ENCODE results near the gene AUTS2.

AUTS2 gene

GRCh38 chr7:70402069-70402468 lies 803.8 kb downstream of the AUTS2 start:
- no peak overlapping the region for H3K9ac ChIP-seq (ENCODE audit: insufficient read length, low read depth)
- no peaks in the 10 kb centered on the region for H3K36me3 ChIP-seq (ENCODE audit: insufficient read depth, insufficient read length, low read length)
- no peaks in the 10 kb centered on the region for H3K4me1 ChIP-seq (ENCODE audit: insufficient read depth, insufficient read length)
- H3K4me3 ChIP-seq (ENCODE audit: insufficient read length, low read depth): no peak overlapping the region
- no peaks in the 10 kb centered on the region for H3K27me3 ChIP-seq (ENCODE audit: insufficient read depth, insufficient read length)
- no peak for TF ChIP-seq YY1 (IDR thresholded peaks at IDR 0.05; ENCODE audit: insufficient read depth, insufficient read length)
- TF ChIP-seq ZNF274 (IDR thresholded peaks at IDR 0.05; ENCODE audit: low read depth, low read length): no peak
- no peak for TF ChIP-seq SUZ12 (IDR thresholded peaks at IDR 0.05; ENCODE audit: extremely low read depth, insufficient read depth, insufficient read length)
- H3K9me3 ChIP-seq (ENCODE audit: insufficient read depth, low read length): no peaks in the 10 kb centered on the region
- no peak for DNase-seq (ENCODE audit: low read depth, low spot score)

- H3K9ac ChIP-seq (ENCODE audit: insufficient read length, low read depth): no peak overlapping the region
- H3K36me3 ChIP-seq (ENCODE audit: insufficient read depth, insufficient read length, low read length): no peaks in the 10 kb centered on the region
- H3K9me3 ChIP-seq (ENCODE audit: insufficient read depth, low read length): no peaks in the 10 kb centered on the region
- H3K27me3 ChIP-seq (ENCODE audit: insufficient read depth, insufficient read length): no peaks in the 10 kb centered on the region
- TF ChIP-seq YY1 (IDR thresholded peaks at IDR 0.05; ENCODE audit: insufficient read depth, insufficient read length) (no peak), SUZ12 (IDR thresholded peaks at IDR 0.05; ENCODE audit: extremely low read depth, insufficient read depth, insufficient read length) (no peak), ZNF274 (IDR thresholded peaks at IDR 0.05; ENCODE audit: low read depth, low read length) (no peak)
- no peak for DNase-seq (ENCODE audit: low read depth, low spot score)
- no peaks in the 10 kb centered on the region for H3K4me1 ChIP-seq (ENCODE audit: insufficient read depth, insufficient read length)
- no peak overlapping the region for H3K4me3 ChIP-seq (ENCODE audit: insufficient read length, low read depth)
Observed at GRCh38 chr7:70405241-70405640, 807.0 kb downstream of the AUTS2 start.

- Histone ChIP-seq H3K4me3 (ENCODE audit: insufficient read length, low read depth) (no peak overlapping the region), H3K27me3 (ENCODE audit: insufficient read depth, insufficient read length) (no peaks in the 10 kb centered on the region), H3K9me3 (ENCODE audit: insufficient read depth, low read length) (no peaks in the 10 kb centered on the region), H3K9ac (ENCODE audit: insufficient read length, low read depth) (no peak overlapping the region), H3K4me1 (ENCODE audit: insufficient read depth, insufficient read length) (no peaks in the 10 kb centered on the region), H3K36me3 (ENCODE audit: insufficient read depth, insufficient read length, low read length) (no peaks in the 10 kb centered on the region)
- DNase-seq (ENCODE audit: low read depth, low spot score): no peak
- TF ChIP-seq YY1 (IDR thresholded peaks at IDR 0.05; ENCODE audit: insufficient read depth, insufficient read length): no peak
- TF ChIP-seq SUZ12 (IDR thresholded peaks at IDR 0.05; ENCODE audit: extremely low read depth, insufficient read depth, insufficient read length): no peak
- TF ChIP-seq ZNF274 (IDR thresholded peaks at IDR 0.05; ENCODE audit: low read depth, low read length): no peak
Observed at GRCh38 chr7:70406186-70406949, 808.1 kb downstream of the AUTS2 start.

GRCh38 chr7:70406950-70407209 lies 808.6 kb downstream of the AUTS2 start:
- H3K4me1 ChIP-seq (ENCODE audit: insufficient read depth, insufficient read length): no peaks in the 10 kb centered on the region
- TF ChIP-seq SUZ12 (IDR thresholded peaks at IDR 0.05; ENCODE audit: extremely low read depth, insufficient read depth, insufficient read length) (no peak), YY1 (IDR thresholded peaks at IDR 0.05; ENCODE audit: insufficient read depth, insufficient read length) (no peak), ZNF274 (IDR thresholded peaks at IDR 0.05; ENCODE audit: low read depth, low read length) (no peak)
- DNase-seq (ENCODE audit: low read depth, low spot score): no peak
- H3K36me3 ChIP-seq (ENCODE audit: insufficient read depth, insufficient read length, low read length): no peaks in the 10 kb centered on the region
- H3K4me3 ChIP-seq (ENCODE audit: insufficient read length, low read depth): no peak overlapping the region
- H3K9me3 ChIP-seq (ENCODE audit: insufficient read depth, low read length): no peaks in the 10 kb centered on the region
- no peak overlapping the region for H3K9ac ChIP-seq (ENCODE audit: insufficient read length, low read depth)
- H3K27me3 ChIP-seq (ENCODE audit: insufficient read depth, insufficient read length): no peaks in the 10 kb centered on the region

- no peak for DNase-seq (ENCODE audit: low read depth, low spot score)
- H3K36me3 ChIP-seq (ENCODE audit: insufficient read depth, insufficient read length, low read length): no peaks in the 10 kb centered on the region
- H3K9me3 ChIP-seq (ENCODE audit: insufficient read depth, low read length): no peaks in the 10 kb centered on the region
- H3K4me3 ChIP-seq (ENCODE audit: insufficient read length, low read depth): no peak overlapping the region
- TF ChIP-seq ZNF274 (IDR thresholded peaks at IDR 0.05; ENCODE audit: low read depth, low read length): no peak
- no peak for TF ChIP-seq YY1 (IDR thresholded peaks at IDR 0.05; ENCODE audit: insufficient read depth, insufficient read length)
- no peak for TF ChIP-seq SUZ12 (IDR thresholded peaks at IDR 0.05; ENCODE audit: extremely low read depth, insufficient read depth, insufficient read length)
- no peak overlapping the region for H3K9ac ChIP-seq (ENCODE audit: insufficient read length, low read depth)
- H3K4me1 ChIP-seq (ENCODE audit: insufficient read depth, insufficient read length): no peaks in the 10 kb centered on the region
- no peaks in the 10 kb centered on the region for H3K27me3 ChIP-seq (ENCODE audit: insufficient read depth, insufficient read length)
Observed at GRCh38 chr7:70408477-70408876, 810.2 kb downstream of the AUTS2 start.

GRCh38 chr7:70408891-70409290 lies 810.6 kb downstream of the AUTS2 start:
- no peaks in the 10 kb centered on the region for H3K4me1 ChIP-seq (ENCODE audit: insufficient read depth, insufficient read length)
- H3K4me3 ChIP-seq (ENCODE audit: insufficient read length, low read depth): no peak overlapping the region
- H3K27me3 ChIP-seq (ENCODE audit: insufficient read depth, insufficient read length): no peaks in the 10 kb centered on the region
- TF ChIP-seq SUZ12 (IDR thresholded peaks at IDR 0.05; ENCODE audit: extremely low read depth, insufficient read depth, insufficient read length) (no peak), ZNF274 (IDR thresholded peaks at IDR 0.05; ENCODE audit: low read depth, low read length) (no peak), YY1 (IDR thresholded peaks at IDR 0.05; ENCODE audit: insufficient read depth, insufficient read length) (no peak)
- H3K36me3 ChIP-seq (ENCODE audit: insufficient read depth, insufficient read length, low read length): no peaks in the 10 kb centered on the region
- no peaks in the 10 kb centered on the region for H3K9me3 ChIP-seq (ENCODE audit: insufficient read depth, low read length)
- H3K9ac ChIP-seq (ENCODE audit: insufficient read length, low read depth): no peak overlapping the region
- DNase-seq (ENCODE audit: low read depth, low spot score): no peak

GRCh38 chr7:70410134-70410750 lies 812.0 kb downstream of the AUTS2 start:
- Histone ChIP-seq H3K27me3 (ENCODE audit: insufficient read depth, insufficient read length) (no peaks in the 10 kb centered on the region), H3K9ac (ENCODE audit: insufficient read length, low read depth) (no peak overlapping the region), H3K4me1 (ENCODE audit: insufficient read depth, insufficient read length) (no peaks in the 10 kb centered on the region), H3K9me3 (ENCODE audit: insufficient read depth, low read length) (no peaks in the 10 kb centered on the region), H3K4me3 (ENCODE audit: insufficient read length, low read depth) (no peak overlapping the region), H3K36me3 (ENCODE audit: insufficient read depth, insufficient read length, low read length) (no peaks in the 10 kb centered on the region)
- DNase-seq (ENCODE audit: low read depth, low spot score): no peak
- TF ChIP-seq SUZ12 (IDR thresholded peaks at IDR 0.05; ENCODE audit: extremely low read depth, insufficient read depth, insufficient read length): no peak
- no peak for TF ChIP-seq YY1 (IDR thresholded peaks at IDR 0.05; ENCODE audit: insufficient read depth, insufficient read length)
- no peak for TF ChIP-seq ZNF274 (IDR thresholded peaks at IDR 0.05; ENCODE audit: low read depth, low read length)
